Hematopoietic multipotent progenitor cell treated with erythropoietin and hydrocortisone succinate and interleukin-3 and kit ligand, for 6 days (in vitro differentiated cells): ENCODE data around the gene PLCG2.
A peak's percentile ranks its signal among the peaks of the same experiment; 100 is the strongest.
"Not testable (repeated sequence)": the region's sequence is repeated elsewhere in the genome, so short reads cannot be mapped to it uniquely, and the experiment has no call there.

Experiments
- DNase-seq: peaks from one replicate; pipeline ENCODE4 v3.0.0-alpha.2; 2015

The PLCG2 gene

DNA sequence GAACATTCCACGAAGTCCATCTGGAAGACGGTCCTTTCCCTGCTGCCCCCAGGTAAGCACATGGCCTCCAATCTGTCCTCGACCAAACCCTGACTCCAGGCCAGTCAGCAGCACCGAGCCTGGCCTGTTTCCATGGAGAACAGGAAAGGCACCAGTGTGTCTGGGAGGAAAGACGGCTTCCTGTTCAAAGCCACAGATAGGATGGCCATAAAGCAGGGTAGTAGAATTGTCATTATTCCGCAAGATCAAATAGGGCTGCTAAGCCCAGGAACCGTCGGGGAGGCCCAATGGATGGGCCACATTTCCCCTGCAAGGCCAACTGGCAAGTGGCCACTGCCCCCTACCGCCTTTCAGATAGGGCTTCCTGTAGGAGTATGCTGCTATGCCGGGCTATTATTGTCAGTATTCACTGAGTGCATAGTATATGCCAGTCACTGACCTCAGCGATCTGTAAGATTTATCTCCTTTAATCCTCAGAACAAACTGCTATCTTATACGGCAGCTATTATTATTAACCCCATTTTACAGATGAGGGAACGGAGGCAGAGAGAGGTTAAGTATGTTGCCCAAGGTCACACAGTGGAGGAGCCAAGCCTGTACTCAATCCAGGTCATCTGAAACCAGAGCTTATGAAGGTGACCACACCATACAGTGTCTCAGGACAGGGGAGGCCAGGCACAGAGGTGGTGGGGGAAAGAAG, 23.0 kb upstream of the PLCG2 start:
- peak; percentile 76 for DNase-seq

DNA sequence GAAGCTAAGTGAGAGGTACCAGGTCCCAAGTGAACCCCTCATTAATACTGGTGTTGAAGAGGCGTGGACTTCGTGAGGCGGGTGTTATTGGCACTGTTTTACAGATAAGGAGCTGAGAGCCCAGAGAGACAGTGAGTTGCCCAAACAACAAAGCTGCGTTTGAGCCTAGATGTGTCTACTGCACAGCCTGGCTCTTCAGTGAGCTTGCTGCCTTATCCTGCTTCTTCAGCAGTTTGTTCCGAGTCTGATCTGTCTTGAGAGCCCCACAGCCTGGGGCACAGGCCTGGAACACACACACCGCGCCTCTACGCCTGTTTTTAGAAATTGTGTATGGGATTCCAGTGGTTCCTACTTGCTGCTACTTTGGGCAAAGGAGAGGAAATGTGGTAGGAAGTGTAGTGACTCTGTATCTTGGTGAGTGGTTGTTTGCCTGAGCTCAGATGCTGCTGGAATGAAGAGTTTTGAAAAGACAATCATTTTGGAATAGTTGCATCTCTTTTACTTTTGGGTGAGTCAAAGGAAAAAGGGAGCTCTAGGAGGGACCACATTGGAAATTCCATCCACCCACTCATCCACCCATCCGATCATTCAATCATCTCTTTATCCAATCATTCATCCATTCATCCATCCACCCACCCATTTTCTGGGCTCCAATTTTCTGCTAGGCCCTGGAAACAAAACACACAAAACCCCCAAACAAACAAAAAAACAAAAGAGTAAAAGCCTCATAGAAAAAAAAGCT, 22.3 kb upstream of the PLCG2 start:
- DNase-seq = peak; percentile 90

- peak; percentile 26 for DNase-seq
Observed at GRCh38 chr16:81758376-81758775, 20.7 kb upstream of the PLCG2 start.

GRCh38 chr16:81762322-81762721, 16.8 kb upstream of the PLCG2 start:
- not testable (repeated sequence) for DNase-seq

- no peak for DNase-seq
Observed at GRCh38 chr16:81765111-81765919, 13.8 kb upstream of the PLCG2 start.

DNA sequence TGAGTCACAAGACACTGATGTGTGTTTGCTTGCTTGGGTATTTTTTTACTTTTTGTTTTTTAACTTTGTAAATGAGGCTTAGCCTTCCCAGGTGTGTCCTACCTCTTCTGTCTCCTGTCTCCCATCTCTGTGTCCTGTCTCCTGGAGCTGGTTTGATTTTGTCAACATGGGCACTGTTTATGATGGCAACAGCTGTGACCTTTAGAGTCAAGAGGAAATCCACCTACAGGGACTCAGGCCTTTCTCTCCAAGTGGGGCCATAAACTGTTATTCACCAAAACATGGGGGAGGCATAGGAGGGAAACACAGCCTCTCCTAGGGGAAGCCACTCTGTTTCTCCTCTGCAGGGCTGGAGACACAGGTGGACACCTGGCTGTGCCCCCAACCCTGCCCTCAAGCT, 13.1 kb upstream of the PLCG2 start:
- no peak for DNase-seq

GRCh38 chr16:81767987-81768592, 11.0 kb upstream of the PLCG2 start:
- DNase-seq = no peak

GRCh38 chr16:81770008-81770407, 9.1 kb upstream of the PLCG2 start:
- DNase-seq = no peak

DNA sequence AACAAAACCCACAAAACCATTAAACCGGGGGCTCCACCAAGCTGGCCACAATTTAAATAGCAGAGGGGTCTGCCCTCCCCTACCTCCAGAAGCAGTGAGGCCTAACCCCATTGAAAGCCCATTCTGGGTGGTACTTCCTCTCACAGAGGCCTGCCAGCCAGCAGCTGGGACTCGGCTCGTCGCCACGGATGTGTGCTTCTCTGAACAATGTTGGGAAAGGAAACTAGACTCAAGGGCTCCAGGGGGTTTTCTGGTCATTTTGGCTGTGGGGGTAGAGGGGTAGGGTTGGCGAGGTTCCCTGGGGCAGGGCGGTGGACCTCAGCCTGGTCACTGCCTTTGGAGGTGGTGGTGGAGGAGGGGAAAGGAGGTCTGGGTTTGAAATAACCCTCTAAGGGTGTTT, 4.7 kb upstream of the PLCG2 start:
- no peak for DNase-seq

DNA sequence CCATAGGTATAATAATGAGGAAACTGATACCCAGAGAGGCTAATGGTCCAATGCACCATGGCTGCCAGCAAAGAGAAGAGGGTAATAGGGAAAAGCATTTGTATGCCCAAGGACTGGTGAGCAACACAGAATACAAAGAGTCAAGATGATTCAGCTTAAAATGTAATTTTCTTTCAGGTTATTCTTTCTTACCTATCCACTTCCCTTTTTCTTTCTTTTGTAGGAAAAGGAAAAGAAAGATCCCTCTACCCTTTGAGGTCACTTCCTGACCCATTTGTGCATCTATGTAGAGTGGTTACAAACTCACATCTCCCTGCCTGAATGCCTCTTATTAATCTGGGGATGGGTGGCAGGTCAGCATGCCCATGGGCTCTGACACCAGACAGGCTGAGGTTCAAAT, 3.5 kb upstream of the PLCG2 start:
- DNase-seq = no peak

- DNase-seq = no peak
Observed at GRCh38 chr16:81778231-81778630, 860 bp upstream of the PLCG2 start.

DNA sequence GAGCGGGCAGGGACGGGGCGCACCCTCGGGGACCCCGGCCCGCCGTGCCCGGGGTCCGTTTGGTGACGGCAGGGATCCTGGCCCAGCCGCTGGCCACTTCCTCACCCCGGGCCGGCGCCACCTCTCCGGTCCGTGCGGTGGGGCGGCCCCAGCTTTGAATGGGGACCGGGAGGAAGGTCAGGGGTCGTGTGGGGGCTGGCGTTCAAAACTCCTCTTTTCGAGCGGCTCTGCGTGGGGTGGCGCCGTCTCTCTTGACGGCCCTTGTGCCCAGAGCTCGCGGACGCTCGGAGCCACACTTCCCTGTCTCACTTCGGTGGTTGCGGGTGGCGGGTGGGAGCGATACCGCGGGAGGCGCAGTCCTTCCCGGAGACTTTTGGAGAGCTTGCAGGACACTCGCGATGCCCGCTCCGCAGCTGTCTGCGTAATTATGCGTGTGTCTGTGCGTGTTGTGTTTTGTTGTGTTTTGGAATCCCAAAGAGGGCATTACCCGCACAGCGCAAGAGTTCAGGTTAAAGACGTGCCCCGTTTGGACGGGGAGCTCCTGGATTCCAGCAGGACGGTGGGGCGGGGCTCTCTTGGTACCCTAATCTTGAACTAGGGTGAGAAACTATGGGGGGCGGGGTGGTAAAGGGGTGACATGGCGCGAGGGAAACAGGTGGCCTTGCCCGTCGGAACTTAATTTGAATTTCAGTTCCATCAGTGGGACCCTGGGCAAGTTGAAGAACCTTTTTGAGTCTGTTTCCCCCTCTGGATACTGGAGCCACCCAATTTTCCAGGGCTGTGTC, 637 bp downstream of the PLCG2 start:
- DNase-seq = peak; percentile 50

GRCh38 chr16:81780350-81780749, 1.3 kb downstream of the PLCG2 start:
- DNase-seq = no peak

DNA sequence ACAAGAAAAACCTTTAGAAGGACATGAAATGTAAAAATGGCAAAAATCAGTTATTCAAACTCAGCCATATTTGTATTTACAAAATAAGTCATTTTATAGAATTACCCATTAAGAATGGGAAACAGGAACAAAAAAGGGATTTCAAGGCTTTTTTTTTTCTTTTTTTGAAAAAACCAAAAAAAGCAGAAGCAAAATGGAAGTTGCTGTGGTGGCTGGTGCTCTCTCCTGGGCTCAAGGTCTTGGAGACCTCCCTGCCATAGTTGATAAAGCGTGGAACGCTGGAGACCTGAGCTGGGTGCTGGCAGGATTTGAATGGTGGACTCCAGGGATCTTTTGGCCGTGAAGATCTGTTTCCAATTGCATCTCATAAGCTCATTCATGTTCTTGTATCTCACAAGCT, 3.1 kb downstream of the PLCG2 start:
- DNase-seq = no peak

DNA sequence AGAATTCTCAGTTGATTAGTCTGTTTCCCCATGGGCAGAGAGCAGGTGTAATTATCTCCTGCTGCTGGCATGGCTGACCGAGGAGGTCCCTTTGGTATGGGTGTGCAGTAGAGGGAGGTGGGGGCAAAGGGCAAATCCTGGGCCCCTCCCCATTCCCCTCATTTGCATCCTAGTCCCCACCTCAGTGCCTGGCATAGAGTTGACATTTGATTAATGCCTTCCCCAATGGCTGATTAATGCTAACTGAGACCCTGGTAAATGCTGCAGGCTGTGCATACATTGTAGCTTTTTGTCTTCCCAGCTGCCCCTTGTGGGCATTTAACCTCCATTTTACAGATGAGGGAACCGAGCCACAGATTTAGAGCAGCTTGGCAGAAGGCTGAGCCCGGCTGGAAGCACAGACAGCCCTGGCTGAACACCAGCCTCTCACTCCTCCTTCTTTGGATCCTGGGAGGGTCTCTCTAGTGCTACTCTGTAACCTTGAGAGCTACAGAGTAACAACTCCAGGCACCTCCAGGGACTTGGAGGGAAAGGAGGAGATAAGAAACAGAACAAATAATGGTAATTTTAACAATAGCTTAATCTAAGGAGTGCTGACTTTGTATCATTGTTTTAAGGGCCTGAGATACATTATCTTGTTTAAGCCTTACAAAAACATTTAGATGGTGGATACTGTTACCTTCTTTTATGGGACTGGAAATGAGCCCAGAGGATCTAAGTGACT, 5.1 kb downstream of the PLCG2 start:
- no peak for DNase-seq

GRCh38 chr16:81785138-81785924, 6.2 kb downstream of the PLCG2 start:
- DNase-seq = no peak

- DNase-seq = no peak
Observed at GRCh38 chr16:81786321-81786720, 7.2 kb downstream of the PLCG2 start.

- DNase-seq = no peak
Observed at GRCh38 chr16:81786868-81787267, 7.8 kb downstream of the PLCG2 start.

DNA sequence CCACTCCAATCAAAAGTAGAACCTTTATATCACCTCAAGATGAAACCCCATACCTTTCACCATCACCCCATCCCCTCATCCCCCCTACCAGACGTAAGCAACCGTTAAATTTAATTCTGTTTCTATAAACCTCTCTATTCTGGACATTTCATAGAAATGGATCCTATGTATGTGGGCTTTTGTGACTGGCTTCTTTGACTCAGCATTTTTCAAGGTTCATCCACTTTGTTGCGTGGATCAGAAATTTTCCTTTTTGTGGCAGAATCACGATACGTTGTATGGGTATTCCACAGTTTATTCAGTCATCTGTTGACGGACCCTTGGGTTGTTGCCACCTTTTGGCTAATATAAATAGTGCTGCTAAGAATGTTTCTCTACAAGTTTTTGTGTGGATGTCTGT, 8.6 kb downstream of the PLCG2 start:
- DNase-seq = no peak

DNA sequence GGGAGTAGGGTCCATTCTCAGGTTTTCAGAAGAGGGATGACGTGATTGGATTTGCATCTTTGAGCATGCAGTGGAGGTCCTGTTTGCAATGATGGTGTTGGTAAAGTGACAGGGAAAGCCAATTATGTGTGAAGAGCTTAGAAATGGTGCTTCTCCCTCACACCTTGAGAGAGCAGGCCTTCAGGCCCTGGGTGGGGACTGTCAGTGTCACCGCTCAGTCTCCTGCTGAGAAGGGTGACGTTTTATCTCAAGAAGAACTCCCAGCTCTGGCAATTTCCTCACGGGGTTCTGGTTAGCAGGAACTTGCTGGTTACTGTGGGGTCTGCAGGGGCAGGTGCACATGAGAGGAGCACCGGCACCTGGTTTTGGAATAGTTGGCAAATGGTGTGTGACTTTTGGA, 11.2 kb downstream of the PLCG2 start:
- no peak for DNase-seq

DNA sequence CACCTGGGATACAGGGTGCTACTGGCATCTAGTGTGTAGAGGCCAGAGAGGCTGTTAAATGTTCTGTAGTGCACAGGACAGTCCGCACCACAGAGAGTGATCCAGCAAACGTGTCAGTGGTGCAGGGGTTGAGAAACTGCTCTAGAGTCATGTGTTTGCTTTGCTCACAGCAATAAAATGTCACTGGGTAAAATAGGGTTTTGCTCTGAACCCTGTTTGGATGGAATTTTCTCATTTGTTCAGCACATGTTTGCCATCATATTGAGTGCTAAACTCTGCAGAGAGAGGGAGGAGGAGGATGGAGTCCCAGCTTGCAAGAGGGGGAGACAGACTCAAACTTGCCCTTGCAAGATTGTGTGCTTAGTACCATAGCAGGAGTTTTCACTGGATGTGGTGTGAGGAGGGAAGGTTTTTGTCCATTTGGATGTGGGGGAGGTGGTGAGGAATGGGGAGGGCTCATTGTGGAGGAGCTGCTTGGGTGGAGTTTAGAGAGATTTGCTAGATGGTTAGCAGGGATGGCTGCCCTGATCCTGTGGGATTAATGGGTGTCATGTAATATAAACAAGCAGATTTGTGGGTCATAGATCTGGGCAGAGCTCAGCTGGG, 11.8 kb downstream of the PLCG2 start:
- DNase-seq = no peak
